ENCODE results near the gene COL27A1. TPM values are rescaled to one million over a fixed set of nuclear protein-coding genes. Genes with fewer than 3 reads are reported as not detected.

Gene COL27A1
- total RNA-seq, 1 donor from 2014 or later, result 39.6 TPM

- DNase-seq (ENCODE audit: extremely low read depth, low read depth, low spot score), result no peak
These were observed 10.8 kb downstream of the COL27A1 start for GRCh38 chr9:114166103-114166470.

DNA sequence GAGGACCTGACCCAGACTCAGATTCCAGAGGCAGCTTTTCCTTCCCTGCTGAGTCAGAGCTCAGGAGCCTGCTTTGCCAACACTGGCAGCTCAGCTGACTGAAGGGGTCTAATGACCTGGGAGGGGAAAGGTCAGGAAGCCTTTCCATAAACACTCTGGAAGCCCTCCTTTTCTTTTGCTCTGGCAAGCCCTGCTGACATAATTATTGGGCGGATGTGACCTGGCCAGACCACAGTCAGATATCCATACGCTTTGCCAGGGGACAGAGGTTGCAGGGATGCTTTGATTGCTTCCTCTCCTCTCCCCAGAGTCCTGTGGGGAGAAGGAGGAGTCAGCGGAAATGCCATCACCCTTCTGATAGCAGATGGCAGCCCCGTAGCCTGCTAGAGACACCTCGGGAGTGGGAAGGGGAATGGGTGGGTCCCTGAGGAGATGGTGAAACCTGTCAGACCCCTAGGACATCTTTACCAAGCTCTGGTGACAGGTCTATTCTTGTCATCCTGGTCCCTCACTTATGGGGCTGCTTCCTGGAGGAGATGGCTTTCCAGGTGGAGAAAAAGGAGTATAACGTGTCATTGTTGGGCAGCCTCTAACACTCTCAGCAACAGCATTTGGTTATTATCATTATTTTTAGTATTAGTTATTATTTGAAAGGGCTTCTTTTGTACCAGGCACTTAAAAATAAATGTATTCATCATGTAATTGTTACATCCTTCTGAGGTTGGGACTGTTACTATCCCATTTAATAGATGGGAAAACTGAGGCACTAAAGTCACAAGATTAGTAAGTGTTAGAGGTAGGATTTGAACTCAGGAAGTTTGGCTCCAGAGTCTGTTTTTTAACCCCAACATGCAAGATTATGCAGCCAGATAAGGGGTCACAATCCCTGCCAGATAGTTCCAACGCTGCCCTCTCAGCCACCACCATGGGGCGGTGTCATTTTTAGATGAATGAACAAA, 11.6 kb downstream of the COL27A1 start:
- no peak for DNase-seq (ENCODE audit: extremely low read depth, low read depth, low spot score)

GRCh38 chr9:114167591-114168091, 12.3 kb downstream of the COL27A1 start:
- no peak for DNase-seq (ENCODE audit: extremely low read depth, low read depth, low spot score)

GRCh38 chr9:114168281-114169028, 13.1 kb downstream of the COL27A1 start:
- DNase-seq (ENCODE audit: extremely low read depth, low read depth, low spot score), result no peak

DNA sequence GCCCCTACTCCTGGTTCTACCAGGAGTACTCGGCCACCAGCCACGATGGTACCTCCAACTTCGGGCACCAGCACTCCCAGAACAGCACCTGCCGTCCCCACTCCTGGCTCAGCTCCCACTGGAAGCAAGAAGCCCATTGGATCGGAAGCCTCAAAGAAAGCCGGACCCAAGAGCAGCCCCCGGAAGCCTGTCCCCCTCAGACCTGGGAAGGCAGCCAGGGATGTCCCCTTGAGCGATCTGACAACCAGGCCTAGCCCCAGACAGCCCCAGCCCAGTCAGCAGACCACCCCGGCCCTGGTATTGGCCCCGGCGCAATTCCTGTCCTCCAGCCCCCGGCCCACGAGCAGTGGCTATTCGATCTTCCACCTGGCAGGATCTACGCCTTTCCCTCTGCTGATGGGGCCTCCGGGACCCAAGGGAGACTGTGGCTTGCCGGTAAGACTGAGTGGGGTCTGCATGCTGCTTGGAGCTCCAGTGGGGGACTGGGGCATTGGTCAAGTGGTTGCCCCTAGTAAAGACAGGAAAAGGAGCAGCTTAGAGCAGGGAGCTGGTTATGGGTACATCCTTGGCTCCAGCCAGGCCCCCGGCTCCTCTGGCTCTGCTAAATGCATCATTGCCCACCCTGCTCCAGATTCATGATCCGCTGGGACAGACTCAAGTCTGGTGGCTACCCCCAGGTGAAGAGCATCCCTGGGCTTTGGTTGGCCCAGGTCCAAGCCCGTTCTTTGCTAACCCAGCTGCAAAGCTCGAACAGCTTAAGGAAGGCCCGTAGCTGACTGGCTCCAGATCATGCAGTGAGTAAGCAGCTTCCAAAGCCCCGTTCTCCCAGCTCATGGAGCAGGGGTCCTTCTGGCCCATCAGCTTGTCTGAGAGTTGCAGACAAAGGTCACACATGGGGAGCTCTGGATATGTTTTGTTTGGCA, 14.0 kb downstream of the COL27A1 start:
- DNase-seq (ENCODE audit: extremely low read depth, low read depth, low spot score), result no peak

DNA sequence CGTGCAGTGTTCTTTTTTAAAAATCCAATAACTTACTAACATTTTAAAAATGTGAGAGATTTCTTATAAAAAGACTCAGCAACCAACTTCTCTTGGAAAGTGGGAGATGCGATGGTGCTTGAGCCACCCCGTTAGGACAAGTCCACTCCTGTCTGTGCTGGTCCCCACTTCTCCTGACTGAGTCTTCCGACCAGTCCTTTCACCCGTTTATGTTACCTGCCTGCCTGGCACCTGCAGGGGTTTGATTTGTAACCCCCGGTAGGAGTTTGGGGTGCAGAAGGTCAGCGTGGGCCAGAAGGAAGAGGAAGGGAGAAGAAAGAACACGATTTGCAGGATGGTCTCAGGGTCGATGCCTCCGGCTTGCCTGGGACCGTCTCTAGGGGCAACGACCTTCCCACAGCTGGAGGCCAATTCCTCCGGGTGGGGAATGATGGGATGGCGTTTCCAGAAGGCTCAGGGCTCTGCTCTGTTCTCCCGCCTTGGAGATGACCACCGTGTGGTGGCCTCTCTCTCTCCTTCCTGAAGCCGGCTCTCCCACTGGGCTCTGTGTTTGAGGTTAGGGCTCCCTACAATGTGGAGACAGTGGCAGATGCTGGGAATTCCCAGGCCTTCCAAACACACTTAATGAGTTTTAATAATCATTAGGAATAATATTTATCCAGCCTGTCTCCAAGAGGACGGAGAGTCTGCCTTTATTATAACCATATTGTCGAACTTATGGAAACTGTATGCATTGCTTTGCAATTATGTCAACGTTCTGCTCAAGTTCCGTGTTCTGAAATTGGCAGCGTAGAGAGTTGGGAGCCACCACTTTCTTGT, 14.8 kb downstream of the COL27A1 start:
- no peak for DNase-seq (ENCODE audit: extremely low read depth, low read depth, low spot score)

DNA sequence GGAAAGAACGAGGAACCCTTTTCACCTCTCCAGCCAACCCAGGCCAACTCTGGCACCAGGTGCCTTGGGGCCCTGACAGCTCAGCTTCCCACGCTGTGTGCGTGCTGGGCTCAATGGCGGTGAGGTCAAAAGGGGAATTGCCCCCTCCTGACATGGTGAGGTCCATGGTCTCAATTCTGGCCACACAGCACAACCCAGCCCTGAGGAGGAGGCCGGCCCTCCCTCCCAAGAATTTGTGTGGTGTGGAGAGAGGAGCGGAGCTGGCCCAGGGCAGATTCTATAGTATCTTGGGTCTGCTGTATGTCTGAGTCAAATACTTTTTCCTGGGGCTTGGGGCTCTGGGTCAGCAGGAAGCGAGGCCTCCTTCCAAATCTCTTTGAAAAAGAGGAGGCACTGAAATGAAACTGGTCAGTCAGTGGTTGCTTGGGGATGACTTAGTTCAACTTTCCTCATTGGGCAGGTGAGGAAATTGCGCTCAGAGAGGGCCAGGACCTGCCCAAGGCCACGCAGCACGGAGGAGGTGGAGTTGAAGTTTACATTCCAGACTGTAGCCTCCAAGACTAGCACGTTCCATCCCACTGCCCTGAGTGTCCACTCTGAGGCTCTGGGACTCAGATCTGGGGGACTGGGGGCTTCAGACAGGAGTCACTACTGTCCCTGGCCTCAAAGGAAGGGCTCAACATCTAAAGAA, 15.6 kb downstream of the COL27A1 start:
- no peak for DNase-seq (ENCODE audit: extremely low read depth, low read depth, low spot score)

DNA sequence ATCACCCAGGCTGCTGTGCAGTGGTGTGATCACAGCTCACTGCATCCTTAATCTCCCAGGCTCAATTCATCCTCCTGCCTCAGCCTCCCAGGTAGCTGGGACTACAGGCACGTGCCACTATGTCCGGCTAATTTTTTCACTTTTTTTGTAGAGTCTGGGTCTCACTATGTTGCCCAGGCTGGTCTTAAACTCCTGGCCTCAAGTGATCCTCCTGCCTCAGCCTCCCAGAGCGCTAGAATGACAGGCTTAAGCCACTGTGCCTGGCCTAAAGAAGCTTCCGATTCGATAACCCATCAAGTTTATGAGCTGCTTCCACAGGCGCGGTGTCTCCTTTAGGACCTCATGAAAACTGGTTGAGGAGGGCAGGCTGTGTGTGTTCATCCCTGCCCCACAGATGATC, 16.2 kb downstream of the COL27A1 start:
- DNase-seq (ENCODE audit: extremely low read depth, low read depth, low spot score), result no peak

DNA sequence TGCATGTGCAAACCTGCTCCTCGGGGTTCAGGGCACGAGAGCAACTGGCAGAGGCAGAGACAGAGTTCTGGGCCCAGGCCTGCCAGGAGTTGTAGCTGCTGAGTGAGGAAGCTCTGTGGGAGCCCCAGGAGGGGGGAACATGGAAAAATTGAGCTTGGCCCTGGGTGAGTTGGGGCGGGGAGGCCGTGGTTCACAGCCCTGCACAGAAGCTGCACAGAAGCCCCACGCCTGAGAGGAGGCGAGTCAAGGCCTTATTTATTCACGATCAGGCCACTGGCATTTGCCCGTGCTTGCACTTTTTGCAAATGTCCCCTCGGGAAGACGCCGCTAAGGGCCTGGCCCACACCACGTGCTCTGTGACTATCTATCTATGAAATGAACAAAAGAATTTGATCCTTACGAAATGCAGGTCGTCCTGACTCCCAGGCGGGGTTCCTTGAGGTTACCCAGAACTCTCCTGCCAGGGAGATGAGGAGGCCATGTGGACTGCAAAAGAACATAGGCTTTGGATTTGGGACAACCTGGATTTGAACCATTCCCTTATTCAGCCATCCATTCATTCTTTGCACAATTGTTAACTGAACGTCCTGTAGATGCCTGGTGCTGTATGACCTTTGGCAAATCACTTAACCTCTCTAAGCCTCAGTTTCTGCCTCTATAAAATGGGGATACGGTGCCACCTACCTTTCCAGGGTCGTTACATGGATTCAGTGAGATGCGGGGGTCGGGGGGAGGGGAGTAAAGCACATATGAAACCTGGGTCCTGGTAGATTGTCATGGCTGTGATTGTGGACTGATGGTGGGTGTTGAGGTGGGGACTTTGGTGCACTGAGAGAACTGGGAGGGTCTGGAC, 17.9 kb downstream of the COL27A1 start:
- DNase-seq (ENCODE audit: extremely low read depth, low read depth, low spot score), result no peak

DNA sequence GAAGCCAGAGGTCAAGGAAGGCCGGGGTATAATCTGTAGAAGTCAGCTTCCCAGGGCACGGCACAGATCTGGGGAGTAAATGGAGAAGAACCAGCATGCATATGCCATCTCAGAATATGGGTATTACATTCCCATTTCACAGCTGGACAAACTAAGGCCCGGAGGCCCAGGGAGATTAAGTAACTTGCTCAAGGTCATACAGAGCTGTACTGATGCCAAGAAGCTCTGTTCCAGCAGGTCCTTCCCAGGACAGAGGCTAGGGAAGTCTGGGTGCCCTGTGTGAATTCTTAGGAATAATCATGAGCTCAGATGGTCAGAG, 19.2 kb downstream of the COL27A1 start:
- DNase-seq (ENCODE audit: extremely low read depth, low read depth, low spot score), result no peak

DNA sequence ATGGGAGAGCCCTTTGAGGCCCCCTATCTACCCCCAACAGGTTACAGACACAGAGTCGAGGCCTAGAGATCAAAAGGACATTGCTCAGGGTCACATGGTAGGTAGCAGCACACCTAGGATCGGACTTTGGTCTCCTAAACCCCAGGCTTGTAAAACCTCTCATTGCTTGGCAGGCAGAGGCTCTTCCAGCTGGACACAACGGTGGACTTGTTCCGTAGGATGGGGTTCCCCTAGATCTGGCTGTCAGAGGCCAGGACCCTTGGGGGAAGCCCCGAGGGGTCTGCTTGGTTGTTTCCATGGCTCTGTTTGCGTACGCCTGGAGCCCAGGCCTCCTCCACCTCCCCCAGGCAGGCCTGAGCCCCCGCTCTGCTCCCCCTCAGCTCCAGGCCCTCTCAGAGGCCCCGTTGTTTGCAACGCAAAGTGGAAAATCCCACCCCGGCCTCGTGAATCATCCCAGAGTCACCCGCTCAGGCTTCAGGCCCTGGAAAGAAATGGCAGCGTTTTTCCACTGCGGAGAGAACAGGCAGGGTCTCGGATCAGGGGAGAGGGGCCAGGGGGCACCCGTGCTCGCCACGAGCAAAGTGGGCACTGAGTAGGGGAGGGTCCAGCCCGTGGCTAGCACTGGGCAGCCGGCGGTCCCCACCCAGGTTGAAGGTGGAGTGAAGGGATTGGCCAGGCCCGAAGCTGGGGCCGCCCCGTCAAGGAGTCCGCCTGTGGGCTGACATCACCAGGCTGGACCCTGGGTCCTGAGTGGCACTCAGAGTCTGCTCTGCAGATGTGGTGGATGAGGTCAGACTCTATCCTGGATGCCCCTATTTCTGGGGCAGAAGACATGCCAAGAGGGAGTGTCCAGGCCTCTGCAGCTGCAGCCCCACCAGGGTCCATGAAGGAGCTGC, 19.8 kb downstream of the COL27A1 start:
- no peak for DNase-seq (ENCODE audit: extremely low read depth, low read depth, low spot score)

- DNase-seq (ENCODE audit: extremely low read depth, low read depth, low spot score), result no peak
These were observed 21.4 kb downstream of the COL27A1 start for GRCh38 chr9:114176624-114177291.

- no peak for DNase-seq (ENCODE audit: extremely low read depth, low read depth, low spot score)
These were observed 22.2 kb downstream of the COL27A1 start for GRCh38 chr9:114177423-114178064.

GRCh38 chr9:114178076-114178475, 22.7 kb downstream of the COL27A1 start:
- no peak for DNase-seq (ENCODE audit: extremely low read depth, low read depth, low spot score)

DNA sequence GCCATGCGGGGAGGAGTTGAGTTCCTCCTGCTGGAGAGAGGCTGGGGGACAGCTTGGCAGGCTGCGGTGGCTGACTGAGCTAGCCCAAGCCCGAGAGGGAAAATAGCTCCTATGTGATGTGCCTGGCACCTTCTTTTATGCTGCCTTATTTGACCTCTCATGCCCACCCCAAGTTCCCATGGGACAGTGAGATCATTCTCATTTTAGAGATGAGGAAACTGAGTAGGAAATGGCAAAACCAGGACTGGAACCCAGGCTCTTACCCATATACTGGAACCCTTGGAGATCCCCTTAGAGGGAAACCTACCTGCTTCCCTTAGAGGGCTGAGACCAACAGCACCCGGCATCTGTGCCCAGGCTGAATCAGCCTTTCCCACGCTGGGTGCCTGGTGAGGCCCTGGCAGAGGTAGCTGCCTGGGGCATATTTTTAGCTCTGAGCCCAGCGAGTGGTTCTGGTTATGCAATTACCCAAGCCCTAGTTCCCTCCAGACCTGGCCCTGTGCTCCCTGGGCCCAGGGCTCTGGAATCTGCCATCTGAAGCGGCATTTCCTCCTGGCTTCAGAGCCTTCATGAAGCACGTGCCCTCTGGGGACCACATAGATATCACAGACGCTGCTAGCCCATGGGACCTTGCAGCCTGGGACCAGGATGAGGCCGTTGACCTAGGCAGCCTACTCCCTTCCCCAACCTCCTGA, 23.6 kb downstream of the COL27A1 start:
- DNase-seq (ENCODE audit: extremely low read depth, low read depth, low spot score), result no peak

DNA sequence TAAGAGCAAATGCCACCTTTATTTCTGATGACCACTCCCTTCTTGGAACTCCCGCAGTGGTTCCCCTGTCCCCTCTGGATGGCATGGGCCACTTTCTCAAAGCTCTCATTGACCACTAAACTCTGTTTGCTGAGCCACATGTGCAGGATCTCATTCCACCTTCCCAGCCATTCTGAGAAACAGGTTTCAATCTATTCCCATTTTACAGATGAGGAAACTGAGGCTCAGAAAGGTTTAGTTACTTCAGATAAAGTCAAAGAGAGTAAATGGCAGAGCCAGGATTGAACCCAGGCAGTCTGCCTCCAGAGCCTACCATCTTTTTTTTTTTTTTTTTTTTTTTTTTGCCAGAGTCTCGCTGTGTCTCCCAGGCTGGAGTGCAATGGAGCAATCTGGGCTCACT, 24.2 kb downstream of the COL27A1 start:
- DNase-seq (ENCODE audit: extremely low read depth, low read depth, low spot score), result no peak
